ENCODE results near the gene IKBKE.

IKBKE gene

DNA sequence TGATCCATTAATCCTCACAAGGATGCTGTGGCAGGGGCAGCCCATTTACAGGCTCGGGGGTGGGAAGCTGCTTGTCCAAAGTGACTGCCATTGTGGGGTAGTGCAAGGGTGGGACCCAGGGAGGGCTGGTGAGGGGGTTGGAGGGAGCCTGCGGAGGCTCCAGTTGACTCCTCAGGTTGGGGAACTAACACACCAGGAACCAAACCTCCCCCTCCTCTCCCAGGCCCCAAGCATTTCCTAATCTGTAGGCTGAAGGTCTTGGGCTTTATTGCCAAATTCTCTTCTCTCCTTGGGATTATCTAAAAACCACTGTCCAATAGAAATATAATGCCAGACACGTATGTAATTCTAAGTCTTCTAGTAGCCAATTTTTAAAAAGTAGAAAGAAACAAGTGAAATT is 18.2 kb downstream of the IKBKE start:
- H3K27ac Mint-ChIP-seq: no peak overlapping the region
- H3K27me3 Mint-ChIP-seq: no peaks in the 10 kb centered on the region
- no peaks in the 10 kb centered on the region for H3K4me1 Mint-ChIP-seq
- ATAC-seq (ENCODE audit: low read depth): no peak
- H3K36me3 Mint-ChIP-seq: peaks cover 26% of the 10 kb centered on the region
- DNase-seq (ENCODE audit: low spot score in 2 of 2): no peak
- H3K9me3 Mint-ChIP-seq: no peaks in the 10 kb centered on the region
- H3K4me3 Mint-ChIP-seq: no peak overlapping the region

DNA sequence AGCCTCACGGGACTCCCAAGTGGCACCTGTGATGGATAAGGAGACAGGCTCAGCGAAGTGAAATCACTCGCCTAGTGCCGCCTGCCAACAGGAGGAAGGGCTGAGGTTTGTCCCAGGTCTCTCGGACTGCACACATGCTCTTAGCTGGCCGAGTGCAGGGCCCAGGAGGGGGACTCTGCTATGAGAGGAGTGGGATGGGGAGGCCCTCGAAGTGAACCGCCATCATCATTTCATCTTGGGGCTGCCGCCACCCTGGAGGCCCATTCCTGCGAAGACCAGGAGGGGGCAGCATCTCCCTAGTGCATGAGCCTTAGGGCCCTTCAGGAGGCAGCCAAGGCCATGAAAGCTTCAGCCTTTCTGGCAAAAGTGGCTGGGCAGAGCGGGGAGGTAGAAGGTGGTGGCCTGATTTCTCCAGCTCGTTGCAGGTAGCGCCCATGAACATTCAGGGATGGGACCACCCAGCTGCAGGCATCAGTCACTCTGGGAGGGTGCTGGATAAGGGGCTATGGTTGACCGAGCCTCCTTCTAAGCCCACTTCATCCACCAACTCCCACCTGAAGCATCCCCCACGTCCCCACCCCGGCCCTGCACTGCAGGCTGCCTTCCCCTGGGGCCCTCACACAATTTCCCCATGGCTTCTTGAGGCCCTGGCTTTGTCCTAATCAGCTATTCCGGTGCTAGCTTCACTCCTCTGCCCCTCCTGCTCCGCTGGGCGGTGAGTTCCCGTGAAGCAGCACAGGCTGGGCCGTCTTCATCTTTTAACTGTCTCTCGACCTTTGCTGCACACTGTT is 19.9 kb downstream of the IKBKE start:
- Mint-ChIP-seq H3K9me3 (no peaks in the 10 kb centered on the region), H3K4me1 (peaks cover 6% of the 10 kb centered on the region), H3K4me3 (no peak overlapping the region), H3K36me3 (peaks cover 24% of the 10 kb centered on the region), H3K27me3 (no peaks in the 10 kb centered on the region), H3K27ac (no peak overlapping the region)
- ATAC-seq (ENCODE audit: low read depth) (peak; percentile 92), DNase-seq (ENCODE audit: low spot score in 2 of 2) (peak; percentile 71 to 78)

DNA sequence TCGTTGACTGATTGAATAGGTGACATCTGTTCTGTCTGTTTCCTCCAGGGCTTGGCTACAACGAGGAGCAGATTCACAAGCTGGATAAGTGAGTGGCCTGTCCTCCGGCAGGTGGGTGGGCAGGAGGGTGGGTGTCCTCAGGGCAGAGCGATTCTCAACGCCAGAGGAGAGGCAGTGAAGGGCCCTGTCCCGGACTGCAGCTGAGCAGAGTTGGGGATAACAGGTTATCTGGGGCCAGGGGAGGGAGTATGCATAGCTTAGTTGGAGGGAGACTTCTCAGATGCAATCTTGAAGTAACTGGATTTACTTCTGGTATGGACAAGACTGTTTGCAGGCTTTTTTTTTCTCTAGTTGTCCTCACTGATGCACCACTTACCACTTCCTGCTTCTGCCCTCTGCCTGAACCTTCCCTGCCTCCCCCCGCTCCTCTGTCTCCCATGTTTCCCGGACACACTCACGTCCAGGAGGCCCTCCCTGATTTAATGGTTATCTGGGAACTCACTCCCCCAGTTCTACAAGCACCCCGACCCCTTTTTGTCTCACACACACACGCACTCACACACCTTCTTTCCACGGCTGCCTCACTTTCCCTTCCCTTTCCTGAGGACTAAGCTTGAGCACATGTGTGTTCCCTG is 20.6 kb downstream of the IKBKE start:
- H3K4me1 Mint-ChIP-seq: peaks cover 10% of the 10 kb centered on the region
- H3K4me3 Mint-ChIP-seq: no peak overlapping the region
- peaks cover 22% of the 10 kb centered on the region for H3K36me3 Mint-ChIP-seq
- no peaks in the 10 kb centered on the region for H3K27me3 Mint-ChIP-seq
- no peaks in the 10 kb centered on the region for H3K9me3 Mint-ChIP-seq
- peak overlapping the region; percentile 29 for H3K27ac Mint-ChIP-seq
- DNase-seq (ENCODE audit: low spot score in 2 of 2) (no peak), ATAC-seq (ENCODE audit: low read depth) (no peak)

DNA sequence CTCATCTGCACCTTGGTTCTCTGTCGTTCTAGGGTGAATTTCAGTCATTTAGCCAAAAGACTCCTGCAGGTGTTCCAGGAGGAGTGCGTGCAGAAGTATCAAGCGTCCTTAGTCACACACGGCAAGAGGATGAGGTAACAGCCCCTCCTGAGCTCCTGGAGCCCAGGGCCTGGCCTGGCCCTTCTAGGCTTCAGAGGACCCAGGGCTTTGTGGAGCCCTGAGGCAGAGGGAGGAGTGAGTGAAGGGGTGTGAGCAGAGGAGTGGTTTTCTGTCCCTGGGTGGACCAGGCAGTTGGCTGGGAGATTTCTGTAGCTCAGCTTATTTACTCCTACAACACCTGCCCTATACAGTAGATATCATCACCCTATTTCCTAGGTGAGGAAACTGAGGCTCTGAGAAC is 21.3 kb downstream of the IKBKE start:
- DNase-seq (ENCODE audit: low spot score in 2 of 2) (no peak), ATAC-seq (ENCODE audit: low read depth) (no peak)
- H3K4me1 Mint-ChIP-seq: peaks cover 18% of the 10 kb centered on the region
- H3K4me3 Mint-ChIP-seq: no peak overlapping the region
- H3K27ac Mint-ChIP-seq: peak overlapping the region; percentile 29
- H3K36me3 Mint-ChIP-seq: peaks cover 22% of the 10 kb centered on the region
- no peaks in the 10 kb centered on the region for H3K9me3 Mint-ChIP-seq
- H3K27me3 Mint-ChIP-seq: no peaks in the 10 kb centered on the region

DNA sequence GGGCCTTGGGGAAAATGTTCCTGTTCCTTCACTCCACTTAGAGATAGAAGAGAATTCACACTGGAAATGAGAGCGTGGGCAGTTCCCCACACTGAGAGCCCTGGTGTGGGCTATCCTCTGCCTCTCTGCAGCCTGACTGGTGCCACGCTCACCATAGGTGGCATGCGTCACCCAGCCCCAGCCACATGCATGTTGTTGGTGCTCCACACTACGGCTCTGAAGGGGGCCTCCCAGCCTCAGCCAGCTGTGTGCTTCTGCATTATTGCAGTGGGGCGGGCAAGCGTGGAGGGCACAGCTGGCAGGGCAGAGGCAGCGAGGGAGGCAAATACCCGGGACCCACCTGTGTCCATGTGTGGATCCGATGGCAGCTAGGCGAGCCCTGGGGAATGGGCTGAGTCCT is 22.3 kb downstream of the IKBKE start:
- H3K36me3 Mint-ChIP-seq: peaks cover 19% of the 10 kb centered on the region
- H3K4me1 Mint-ChIP-seq: peaks cover 27% of the 10 kb centered on the region
- no peak overlapping the region for H3K27ac Mint-ChIP-seq

DNA sequence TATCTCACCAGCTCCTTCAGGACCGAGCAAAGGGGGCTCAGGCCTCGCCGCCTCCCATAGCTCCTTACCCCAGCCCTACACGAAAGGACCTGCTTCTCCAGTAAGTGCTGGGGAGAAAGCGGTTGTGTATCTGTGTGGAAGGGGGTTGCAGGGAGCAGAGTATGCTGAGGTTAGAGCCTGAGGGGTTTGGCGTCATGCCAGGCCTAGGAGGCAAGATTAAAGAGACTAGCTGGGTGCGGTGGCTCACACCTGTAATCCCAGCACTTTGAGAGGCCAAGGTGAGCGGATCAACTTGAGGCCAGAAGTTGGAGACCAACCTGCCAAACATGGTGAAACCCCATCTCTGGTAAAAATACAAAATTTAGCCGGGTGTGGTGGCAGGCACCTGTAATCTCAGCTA is 23.0 kb downstream of the IKBKE start:
- Mint-ChIP-seq H3K27me3 (no peaks in the 10 kb centered on the region), H3K4me3 (no peak overlapping the region), H3K27ac (no peak overlapping the region), H3K9me3 (no peaks in the 10 kb centered on the region), H3K36me3 (peaks cover 13% of the 10 kb centered on the region), H3K4me1 (peaks cover 31% of the 10 kb centered on the region)
- ATAC-seq (ENCODE audit: low read depth) (no peak), DNase-seq (ENCODE audit: low spot score in 2 of 2) (no peak)

More for the DNA sequence above, 22.3 kb downstream of the IKBKE start:
- Mint-ChIP-seq H3K4me3 (no peak overlapping the region), H3K9me3 (no peaks in the 10 kb centered on the region), H3K27me3 (no peaks in the 10 kb centered on the region)
- DNase-seq (ENCODE audit: low spot score in 2 of 2): no peak
- no peak for ATAC-seq (ENCODE audit: low read depth)

DNA sequence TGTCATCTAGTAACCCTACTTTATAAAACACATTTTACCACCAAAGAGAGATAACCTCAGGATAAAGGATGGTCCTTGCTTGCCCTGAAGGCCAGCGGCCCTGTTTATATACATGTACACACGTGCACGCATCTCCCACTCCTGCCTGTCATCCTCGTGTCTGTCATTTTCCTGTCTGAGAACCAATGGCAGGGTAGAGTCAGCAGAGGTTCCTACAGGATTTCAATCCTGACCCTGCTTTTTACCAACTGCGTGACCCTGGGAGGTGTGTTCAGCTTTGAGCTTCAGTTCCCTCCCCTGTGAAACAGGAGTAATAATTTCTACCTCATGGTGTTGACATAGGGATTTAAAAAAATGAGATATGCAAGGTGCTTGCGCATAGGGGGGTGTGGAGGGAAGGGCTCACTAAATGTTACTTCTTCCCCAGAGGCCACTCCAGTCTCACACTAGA is 24.8 kb downstream of the IKBKE start:
- H3K27me3 Mint-ChIP-seq: no peaks in the 10 kb centered on the region
- DNase-seq (ENCODE audit: low spot score in 2 of 2): no peak
- no peak overlapping the region for H3K4me3 Mint-ChIP-seq
- peaks cover 31% of the 10 kb centered on the region for H3K4me1 Mint-ChIP-seq
- peaks cover 17% of the 10 kb centered on the region for H3K36me3 Mint-ChIP-seq
- H3K27ac Mint-ChIP-seq: peak overlapping the region; percentile 91
- ATAC-seq (ENCODE audit: low read depth): no peak
- H3K9me3 Mint-ChIP-seq: no peaks in the 10 kb centered on the region

DNA sequence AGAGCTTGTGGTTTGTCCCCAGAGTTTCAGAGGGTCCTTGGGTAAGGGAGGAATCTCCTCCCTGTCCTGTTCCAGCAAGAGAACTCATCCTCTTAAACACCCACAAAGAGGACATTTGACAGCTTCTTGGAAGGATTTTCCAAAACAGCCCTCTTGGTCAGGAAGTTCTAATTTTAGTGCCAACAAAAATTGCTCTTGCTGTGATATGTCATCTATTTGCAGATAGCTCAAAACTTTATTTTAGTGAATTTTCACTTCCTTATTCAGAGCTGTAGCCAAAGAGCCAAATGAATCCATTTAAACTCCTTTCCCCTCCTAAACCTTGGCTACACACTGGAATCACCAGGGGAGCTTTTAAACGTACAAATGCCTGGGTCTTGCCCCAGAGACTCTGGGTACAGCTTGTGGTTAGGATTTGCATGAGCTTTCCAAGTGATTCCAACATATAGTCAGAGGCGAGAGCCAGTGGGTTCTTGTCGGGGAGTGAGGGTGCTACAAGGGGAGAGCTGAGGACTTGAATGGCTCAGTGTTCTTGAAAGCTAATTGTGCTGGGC is 25.3 kb downstream of the IKBKE start:
- peaks cover 31% of the 10 kb centered on the region for H3K4me1 Mint-ChIP-seq
- H3K36me3 Mint-ChIP-seq: peaks cover 17% of the 10 kb centered on the region
- no peaks in the 10 kb centered on the region for H3K27me3 Mint-ChIP-seq
- H3K9me3 Mint-ChIP-seq: no peaks in the 10 kb centered on the region
- H3K4me3 Mint-ChIP-seq: no peak overlapping the region
- ATAC-seq (ENCODE audit: low read depth): peak; percentile 24
- DNase-seq (ENCODE audit: low spot score in 2 of 2): no peak
- H3K27ac Mint-ChIP-seq: peak overlapping the region; percentile 91

DNA sequence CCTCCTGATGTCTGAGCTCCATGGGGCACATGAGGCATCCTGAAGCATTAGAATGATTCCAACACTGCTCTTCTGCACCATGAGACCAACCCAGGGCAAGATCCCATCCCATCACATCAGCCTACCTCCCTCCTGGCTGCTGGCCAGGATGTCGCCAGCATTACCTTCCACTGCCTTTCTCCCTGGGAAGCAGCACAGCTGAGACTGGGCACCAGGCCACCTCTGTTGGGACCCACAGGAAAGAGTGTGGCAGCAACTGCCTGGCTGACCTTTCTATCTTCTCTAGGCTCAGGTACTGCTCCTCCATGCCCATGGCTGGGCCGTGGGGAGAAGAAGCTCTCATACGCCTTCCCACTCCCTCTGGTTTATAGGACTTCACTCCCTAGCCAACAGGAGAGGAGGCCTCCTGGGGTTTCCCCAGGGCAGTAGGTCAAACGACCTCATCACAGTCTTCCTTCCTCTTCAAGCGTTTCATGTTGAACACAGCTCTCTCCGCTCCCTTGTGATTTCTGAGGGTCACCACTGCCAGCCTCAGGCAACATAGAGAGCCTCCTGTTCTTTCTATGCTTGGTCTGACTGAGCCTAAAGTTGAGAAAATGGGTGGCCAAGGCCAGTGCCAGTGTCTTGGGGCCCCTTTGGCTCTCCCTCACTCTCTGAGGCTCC is 26.0 kb downstream of the IKBKE start:
- Mint-ChIP-seq H3K27me3 (no peaks in the 10 kb centered on the region), H3K36me3 (peaks cover 14% of the 10 kb centered on the region), H3K27ac (peak overlapping the region; percentile 91), H3K4me3 (peak overlapping the region; percentile 32), H3K9me3 (no peaks in the 10 kb centered on the region), H3K4me1 (peaks cover 31% of the 10 kb centered on the region)
- ATAC-seq (ENCODE audit: low read depth): peak; percentile 55
- no peak for DNase-seq (ENCODE audit: low spot score in 2 of 2)

DNA sequence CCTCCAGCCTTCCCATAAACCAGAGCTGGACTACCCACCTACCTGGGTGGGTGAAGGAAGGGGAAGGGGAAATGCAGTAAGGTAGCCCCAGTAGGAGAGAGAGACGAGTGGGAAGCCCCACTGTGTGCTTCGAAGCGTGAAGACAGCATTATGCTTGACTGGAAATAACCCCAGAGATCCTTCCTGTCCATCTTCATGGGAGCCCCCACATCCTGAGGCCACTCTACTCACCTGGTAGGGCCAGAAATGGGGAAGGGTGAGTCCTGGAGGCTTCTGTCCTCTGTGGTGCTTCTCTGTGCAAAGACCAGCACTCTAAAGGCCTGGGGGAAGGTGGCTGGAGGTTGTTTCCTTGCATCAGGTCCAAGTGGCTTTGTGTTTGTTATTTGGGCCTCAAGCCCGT is 27.1 kb downstream of the IKBKE start:
- H3K4me3 Mint-ChIP-seq: peak overlapping the region; percentile 43
- H3K9me3 Mint-ChIP-seq: no peaks in the 10 kb centered on the region
- no peaks in the 10 kb centered on the region for H3K27me3 Mint-ChIP-seq
- peak overlapping the region; percentile 91 for H3K27ac Mint-ChIP-seq
- H3K36me3 Mint-ChIP-seq: peaks cover 8% of the 10 kb centered on the region
- ATAC-seq (ENCODE audit: low read depth) (peak; percentile 83), DNase-seq (ENCODE audit: low spot score in 2 of 2) (no peak)
- H3K4me1 Mint-ChIP-seq: peaks cover 31% of the 10 kb centered on the region

DNA sequence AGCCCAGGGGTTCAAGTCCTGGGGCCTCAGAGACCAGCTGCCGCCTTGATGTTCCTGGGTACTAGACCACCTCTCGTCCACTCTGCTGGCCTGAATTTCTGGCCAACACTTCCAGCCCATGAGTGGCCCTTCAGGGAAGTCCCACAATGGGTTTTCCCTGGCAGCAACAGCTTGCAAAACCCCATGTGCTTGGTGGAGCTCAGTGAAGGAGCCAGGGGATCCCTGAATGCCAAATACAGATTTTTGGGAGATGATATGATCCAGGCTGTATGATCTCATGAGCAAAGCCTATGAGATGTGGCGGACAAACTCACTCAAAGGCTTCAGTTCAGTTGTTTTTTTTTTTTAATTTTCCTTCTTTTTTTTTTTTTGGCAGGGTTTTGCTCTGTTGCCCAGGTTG is 27.5 kb downstream of the IKBKE start:
- Mint-ChIP-seq H3K9me3 (no peaks in the 10 kb centered on the region), H3K36me3 (peaks cover 4% of the 10 kb centered on the region), H3K4me3 (no peak overlapping the region), H3K27me3 (no peaks in the 10 kb centered on the region), H3K27ac (peak overlapping the region; percentile 60), H3K4me1 (peaks cover 31% of the 10 kb centered on the region)
- DNase-seq (ENCODE audit: low spot score in 2 of 2) (no peak), ATAC-seq (ENCODE audit: low read depth) (no peak)

DNA sequence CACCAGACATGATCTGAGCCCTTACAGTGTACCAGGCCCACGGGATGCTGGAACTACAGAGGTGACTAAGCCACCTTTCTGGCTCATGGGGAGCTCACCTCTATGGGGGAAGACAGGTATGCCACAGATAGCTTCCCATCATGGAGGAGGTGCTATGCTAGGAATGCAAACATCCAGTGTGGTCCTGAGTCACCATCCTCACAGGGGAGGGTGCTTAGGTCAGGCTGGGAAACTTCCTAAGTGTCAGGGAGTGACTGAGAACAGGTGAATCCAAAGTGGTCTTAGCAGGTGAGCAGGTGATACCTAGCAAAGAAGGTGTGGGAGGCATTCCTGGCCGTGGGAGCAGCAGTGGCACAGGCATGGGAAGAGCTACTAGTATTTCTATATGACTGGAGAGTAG is 28.4 kb downstream of the IKBKE start:
- DNase-seq (ENCODE audit: low spot score in 2 of 2): no peak
- peaks cover 4% of the 10 kb centered on the region for H3K36me3 Mint-ChIP-seq
- H3K9me3 Mint-ChIP-seq: no peaks in the 10 kb centered on the region
- H3K4me3 Mint-ChIP-seq: no peak overlapping the region
- H3K27me3 Mint-ChIP-seq: no peaks in the 10 kb centered on the region
- H3K27ac Mint-ChIP-seq: no peak overlapping the region
- H3K4me1 Mint-ChIP-seq: peaks cover 31% of the 10 kb centered on the region
- no peak for ATAC-seq (ENCODE audit: low read depth)

DNA sequence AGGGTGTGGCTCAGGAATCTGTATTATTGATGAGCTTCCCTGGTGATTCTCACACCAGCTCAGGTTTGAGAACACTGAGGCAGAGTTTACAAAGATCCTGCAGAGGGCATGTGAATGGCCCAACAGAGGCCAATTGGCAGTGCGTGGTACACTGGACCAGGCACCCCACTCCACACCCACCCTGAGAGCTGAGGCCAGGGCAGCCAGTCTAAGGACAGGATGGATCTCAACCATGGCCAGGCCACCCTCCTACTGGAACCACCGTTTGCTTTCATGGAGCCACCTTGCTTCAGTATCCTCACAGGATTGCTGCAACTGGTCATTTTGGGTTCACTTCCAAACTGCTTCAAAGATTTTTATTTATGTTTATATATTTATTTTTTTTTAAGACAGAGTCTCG is 29.8 kb downstream of the IKBKE start:
- peaks cover 4% of the 10 kb centered on the region for H3K36me3 Mint-ChIP-seq
- ATAC-seq (ENCODE audit: low read depth) (no peak), DNase-seq (ENCODE audit: low spot score in 2 of 2) (no peak)
- no peak overlapping the region for H3K27ac Mint-ChIP-seq
- no peaks in the 10 kb centered on the region for H3K27me3 Mint-ChIP-seq
- no peaks in the 10 kb centered on the region for H3K9me3 Mint-ChIP-seq
- H3K4me3 Mint-ChIP-seq: no peak overlapping the region
- peaks cover 31% of the 10 kb centered on the region for H3K4me1 Mint-ChIP-seq

DNA sequence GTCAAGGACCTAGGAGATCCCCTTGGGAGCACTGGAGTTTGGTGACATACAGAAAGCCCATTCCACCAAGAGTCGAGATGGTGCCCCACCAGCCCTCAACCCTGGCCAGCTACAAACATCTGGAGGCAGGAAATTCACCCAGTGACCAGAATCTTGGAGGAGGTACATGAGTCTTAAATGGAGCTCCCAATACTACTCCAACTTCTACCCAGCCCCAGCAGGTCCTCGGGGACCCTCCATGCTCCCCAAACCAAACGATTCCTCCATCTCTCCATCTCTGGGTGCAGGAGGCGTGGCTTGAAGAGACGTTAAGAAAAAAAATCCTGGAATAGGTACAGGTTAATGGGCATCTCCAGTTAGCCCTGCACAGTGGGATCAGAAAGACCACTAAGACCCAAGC is 31.6 kb downstream of the IKBKE start:
- H3K27ac Mint-ChIP-seq: no peak overlapping the region
- no peak overlapping the region for H3K4me3 Mint-ChIP-seq
- H3K27me3 Mint-ChIP-seq: no peaks in the 10 kb centered on the region
- H3K4me1 Mint-ChIP-seq: peaks cover 19% of the 10 kb centered on the region
- no peaks in the 10 kb centered on the region for H3K9me3 Mint-ChIP-seq
- H3K36me3 Mint-ChIP-seq: peaks cover 4% of the 10 kb centered on the region
- ATAC-seq (ENCODE audit: low read depth): no peak
- no peak for DNase-seq (ENCODE audit: low spot score in 2 of 2)
